ENCODE results near the gene BANP.
"Not testable (repeated sequence)": the region's sequence is repeated elsewhere in the genome, so short reads cannot be mapped to it uniquely, and the experiment has no call there.

BANP gene

GRCh38 chr16:88076932-88077320, 125.7 kb downstream of the BANP start:
- H2BK12ac ChIP-seq (ENCODE audit: low read length); H2AK5ac ChIP-seq (ENCODE audit: low read length); H3K9ac ChIP-seq (ENCODE audit: low read length); H2AFZ ChIP-seq (ENCODE audit: insufficient read depth, low read length, poor library complexity); H2BK5ac ChIP-seq (ENCODE audit: low read depth, low read length, poor library complexity); H3K14ac ChIP-seq (ENCODE audit: low read length); H3K23ac ChIP-seq (ENCODE audit: low read length); H4K91ac ChIP-seq (ENCODE audit: low read depth, low read length); H4K12ac ChIP-seq (ENCODE audit: low read depth, low read length); H3K79me1 ChIP-seq (ENCODE audit: low read length); H3K9me3 ChIP-seq (ENCODE audit: insufficient read depth, low read depth, low read length); DNase-seq; H2BK120ac ChIP-seq (ENCODE audit: insufficient read depth, low read length, poor library complexity); H3K18ac ChIP-seq (ENCODE audit: low read length); H3K4me2 ChIP-seq (ENCODE audit: low read length); H4K8ac ChIP-seq (ENCODE audit: low read depth, low read length); H3K4ac ChIP-seq (ENCODE audit: low read depth, low read length); H3K79me2 ChIP-seq (ENCODE audit: control insufficient read depth, insufficient read depth, low read length, poor library complexity); H3K27me3 ChIP-seq (ENCODE audit: insufficient read depth, low read length); H3K4me3 ChIP-seq (ENCODE audit: low read depth, low read length): not testable (repeated sequence)
- peaks cover 23 to 27% of the 10 kb centered on the region in 2 experiments for H3K36me3 ChIP-seq (ENCODE audit: control insufficient read depth in 1 of 2, insufficient read depth in 2 of 2, low read length in 2 of 2)
- peaks cover 15 to 17% of the 10 kb centered on the region in 2 experiments for H3K4me1 ChIP-seq (ENCODE audit: control insufficient read depth in 1 of 2, insufficient read depth in 2 of 2, low read length in 2 of 2)
- WGBS (ENCODE audit: extremely low coverage, insufficient coverage, insufficient read length) = no CpG with 5 or more reads among the region's 5 CpGs
- H3K27ac ChIP-seq (ENCODE audit: low read depth, low read length) = peak overlapping the region; percentile 60

GRCh38 chr16:88077328-88078108, 126.3 kb downstream of the BANP start:
- no CpG with 5 or more reads among the region's 30 CpGs for WGBS (ENCODE audit: extremely low coverage, insufficient coverage, insufficient read length)
- Histone ChIP-seq H3K27me3 (ENCODE audit: insufficient read depth, low read length) (no peaks in the 10 kb centered on the region), H2BK5ac (ENCODE audit: low read depth, low read length, poor library complexity) (no peak overlapping the region), H3K18ac (ENCODE audit: low read length) (no peak overlapping the region), H3K36me3 (ENCODE audit: control insufficient read depth in 1 of 2, insufficient read depth in 2 of 2, low read length in 2 of 2) (peaks cover 19 to 22% of the 10 kb centered on the region in 2 experiments), H2AFZ (ENCODE audit: insufficient read depth, low read length, poor library complexity) (no peak overlapping the region), H3K9me3 (ENCODE audit: insufficient read depth, low read depth, low read length) (no peaks in the 10 kb centered on the region), H3K4me2 (ENCODE audit: low read length) (no peak overlapping the region), H3K9ac (ENCODE audit: low read length) (no peak overlapping the region), H3K4ac (ENCODE audit: low read depth, low read length) (no peak overlapping the region), H3K79me1 (ENCODE audit: low read length) (no peaks in the 10 kb centered on the region), H3K4me1 (ENCODE audit: control insufficient read depth in 1 of 2, insufficient read depth in 2 of 2, low read length in 2 of 2) (peaks cover 15 to 17% of the 10 kb centered on the region in 2 experiments), H2BK12ac (ENCODE audit: low read length) (no peak overlapping the region), H4K91ac (ENCODE audit: low read depth, low read length) (no peak overlapping the region), H4K12ac (ENCODE audit: low read depth, low read length) (no peak overlapping the region), H3K27ac (ENCODE audit: low read depth, low read length) (peak overlapping the region; percentile 60), H4K8ac (ENCODE audit: low read depth, low read length) (no peak overlapping the region), H3K23ac (ENCODE audit: low read length) (no peak overlapping the region), H3K4me3 (ENCODE audit: low read depth, low read length) (no peak overlapping the region), H3K79me2 (ENCODE audit: control insufficient read depth, insufficient read depth, low read length, poor library complexity) (no peaks in the 10 kb centered on the region), H2BK120ac (ENCODE audit: insufficient read depth, low read length, poor library complexity) (no peak overlapping the region), H2AK5ac (ENCODE audit: low read length) (no peak overlapping the region), H3K14ac (ENCODE audit: low read length) (no peak overlapping the region)
- DNase-seq = no peak

DNA sequence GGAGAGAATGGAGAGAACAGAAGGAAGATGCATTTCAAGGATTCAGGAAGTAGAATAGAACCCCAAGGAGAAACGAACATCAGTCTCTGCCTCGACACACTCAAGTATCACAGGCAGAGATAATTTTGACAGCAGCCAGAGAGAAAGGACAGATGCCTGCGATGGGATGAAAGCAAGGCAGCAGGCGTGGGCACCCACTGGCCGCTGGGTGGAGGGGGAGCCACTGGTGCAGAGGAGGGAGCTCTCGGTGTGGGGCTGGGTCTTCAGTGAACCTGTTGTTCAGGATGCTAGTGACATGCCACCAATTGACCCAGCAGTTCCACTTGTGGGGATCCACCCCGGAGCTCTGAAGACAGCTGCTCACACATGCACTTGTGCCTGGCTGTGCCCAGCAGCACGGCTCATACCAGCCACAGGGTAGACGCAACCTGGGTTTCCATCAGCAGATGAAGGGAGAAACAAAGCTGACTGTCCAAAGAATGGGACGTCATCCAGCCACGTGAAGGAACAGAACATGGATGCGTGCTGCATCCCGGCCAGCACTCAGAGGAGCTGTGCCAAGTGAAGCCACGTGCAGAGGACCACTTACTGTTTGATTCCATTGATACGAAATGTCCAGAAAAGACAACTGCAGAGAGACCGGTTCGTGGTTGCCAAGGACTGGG, 127.0 kb downstream of the BANP start:
- Histone ChIP-seq H2AK5ac (ENCODE audit: low read length) (no peak overlapping the region), H3K79me2 (ENCODE audit: control insufficient read depth, insufficient read depth, low read length, poor library complexity) (no peaks in the 10 kb centered on the region), H3K23ac (ENCODE audit: low read length) (no peak overlapping the region), H3K27ac (ENCODE audit: low read depth, low read length) (no peak overlapping the region), H2BK12ac (ENCODE audit: low read length) (no peak overlapping the region), H3K4me2 (ENCODE audit: low read length) (no peak overlapping the region), H3K4ac (ENCODE audit: low read depth, low read length) (no peak overlapping the region), H3K9me3 (ENCODE audit: insufficient read depth, low read depth, low read length) (no peaks in the 10 kb centered on the region), H2AFZ (ENCODE audit: insufficient read depth, low read length, poor library complexity) (no peak overlapping the region), H2BK5ac (ENCODE audit: low read depth, low read length, poor library complexity) (no peak overlapping the region), H4K8ac (ENCODE audit: low read depth, low read length) (no peak overlapping the region), H3K36me3 (ENCODE audit: control insufficient read depth in 1 of 2, insufficient read depth in 2 of 2, low read length in 2 of 2) (peaks cover 16 to 20% of the 10 kb centered on the region in 2 experiments), H3K4me1 (ENCODE audit: control insufficient read depth in 1 of 2, insufficient read depth in 2 of 2, low read length in 2 of 2) (peaks cover 15 to 17% of the 10 kb centered on the region in 2 experiments), H3K27me3 (ENCODE audit: insufficient read depth, low read length) (no peaks in the 10 kb centered on the region), H4K91ac (ENCODE audit: low read depth, low read length) (no peak overlapping the region), H3K4me3 (ENCODE audit: low read depth, low read length) (no peak overlapping the region), H2BK120ac (ENCODE audit: insufficient read depth, low read length, poor library complexity) (no peak overlapping the region), H3K9ac (ENCODE audit: low read length) (no peak overlapping the region), H4K12ac (ENCODE audit: low read depth, low read length) (no peak overlapping the region), H3K79me1 (ENCODE audit: low read length) (no peaks in the 10 kb centered on the region), H3K18ac (ENCODE audit: low read length) (no peak overlapping the region), H3K14ac (ENCODE audit: low read length) (no peak overlapping the region)
- no peak for DNase-seq
- WGBS (ENCODE audit: extremely low coverage, insufficient coverage, insufficient read length) = no CpG with 5 or more reads among the region's 17 CpGs

DNA sequence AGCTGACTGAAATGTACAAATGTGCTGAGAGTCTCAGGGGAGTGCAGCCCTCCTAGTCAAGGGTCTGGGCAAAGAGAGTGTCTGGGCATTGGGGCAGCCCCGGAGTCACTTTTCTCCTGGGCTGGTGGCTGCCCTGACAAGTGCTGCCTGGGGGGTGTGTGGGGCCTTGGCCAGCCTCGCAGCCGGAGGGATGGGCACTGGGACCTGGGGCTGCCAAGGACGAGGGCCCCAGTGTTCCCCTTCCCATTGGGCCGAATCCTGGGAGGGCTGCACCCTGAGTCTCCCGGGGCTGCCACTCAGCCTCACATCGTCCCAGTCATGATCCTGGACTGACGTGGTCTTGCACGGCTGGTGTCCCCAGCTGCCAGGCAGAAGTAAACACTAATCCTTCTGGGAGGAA, 132.3 kb downstream of the BANP start:
- Histone ChIP-seq H3K4me3 (ENCODE audit: low read depth, low read length) (no peak overlapping the region), H4K8ac (ENCODE audit: low read depth, low read length) (no peak overlapping the region), H2BK5ac (ENCODE audit: low read depth, low read length, poor library complexity) (no peak overlapping the region), H4K91ac (ENCODE audit: low read depth, low read length) (no peak overlapping the region), H2AK5ac (ENCODE audit: low read length) (no peak overlapping the region), H2AFZ (ENCODE audit: insufficient read depth, low read length, poor library complexity) (no peak overlapping the region), H3K27me3 (ENCODE audit: insufficient read depth, low read length) (no peaks in the 10 kb centered on the region), H3K27ac (ENCODE audit: low read depth, low read length) (no peak overlapping the region), H2BK120ac (ENCODE audit: insufficient read depth, low read length, poor library complexity) (no peak overlapping the region), H3K4me2 (ENCODE audit: low read length) (no peak overlapping the region), H3K79me2 (ENCODE audit: control insufficient read depth, insufficient read depth, low read length, poor library complexity) (no peaks in the 10 kb centered on the region), H3K4me1 (ENCODE audit: control insufficient read depth in 1 of 2, insufficient read depth in 2 of 2, low read length in 2 of 2) (no peaks in the 10 kb centered on the region), H4K12ac (ENCODE audit: low read depth, low read length) (no peak overlapping the region), H3K14ac (ENCODE audit: low read length) (no peak overlapping the region), H2BK12ac (ENCODE audit: low read length) (no peak overlapping the region), H3K9me3 (ENCODE audit: insufficient read depth, low read depth, low read length) (no peaks in the 10 kb centered on the region), H3K36me3 (ENCODE audit: control insufficient read depth in 1 of 2, insufficient read depth in 2 of 2, low read length in 2 of 2) (peaks cover 7 to 8% of the 10 kb centered on the region in 2 experiments), H3K18ac (ENCODE audit: low read length) (no peak overlapping the region), H3K23ac (ENCODE audit: low read length) (no peak overlapping the region), H3K4ac (ENCODE audit: low read depth, low read length) (no peak overlapping the region), H3K79me1 (ENCODE audit: low read length) (no peaks in the 10 kb centered on the region), H3K9ac (ENCODE audit: low read length) (no peak overlapping the region)
- no peak for DNase-seq
- WGBS (ENCODE audit: extremely low coverage, insufficient coverage, insufficient read length) = no CpG with 5 or more reads among the region's 9 CpGs

Measured in trophoblast cell (in vitro differentiated cells and primary cell).